WI38 (cell line): Measurements from ENCODE around the gene CCL28.
"Not testable (repeated sequence)": the region's sequence is repeated elsewhere in the genome, so short reads cannot be mapped to it uniquely, and the experiment has no call there.

ENCODE experiments used
- H3K4me3 ChIP-seq: 2 replicates; pipeline ENCODE4 v1.5.1; 2011; ENCODE audit warnings: low read depth, mild to moderate bottlenecking, control low read depth, low read length
- CTCF ChIP-seq: IDR thresholded peaks from 2 replicates; pipeline ENCODE4 v1.5.1; 2012; ENCODE audit warnings: low read depth, mild to moderate bottlenecking, control low read depth, low read length

Gene CCL28

GRCh38 chr5:43416803-43417394, 4.7 kb upstream of the CCL28 start:
- no peak for TF ChIP-seq CTCF

GRCh38 chr5:43415935-43416802, 4.0 kb upstream of the CCL28 start:
- H3K4me3 ChIP-seq = no peak overlapping the region
- TF ChIP-seq CTCF = no peak

More at GRCh38 chr5:43416803-43417394, 4.7 kb upstream of the CCL28 start:
- H3K4me3 ChIP-seq = no peak overlapping the region

GRCh38 chr5:43413966-43414365, 1.8 kb upstream of the CCL28 start:
- no peak overlapping the region for H3K4me3 ChIP-seq
- no peak for TF ChIP-seq CTCF

GRCh38 chr5:43412644-43413043, 453 bp upstream of the CCL28 start:
- no peak for TF ChIP-seq CTCF
- no peak overlapping the region for H3K4me3 ChIP-seq

GRCh38 chr5:43411495-43411894, 696 bp downstream of the CCL28 start:
- no peak overlapping the region for H3K4me3 ChIP-seq
- no peak for TF ChIP-seq CTCF

- H3K4me3 ChIP-seq = no peak overlapping the region
- no peak for TF ChIP-seq CTCF
Observed at GRCh38 chr5:43410414-43410813, 1.8 kb downstream of the CCL28 start.

GRCh38 chr5:43409809-43410271, 2.4 kb downstream of the CCL28 start:
- no peak overlapping the region for H3K4me3 ChIP-seq
- TF ChIP-seq CTCF = no peak

- not testable (repeated sequence) for H3K4me3 ChIP-seq
Observed at GRCh38 chr5:43402524-43403066, 9.6 kb downstream of the CCL28 start.
